Iris pigment epithelial cell (primary cell): ENCODE results near the gene COQ5.

Experiments used
- DNase-seq: peaks from one replicate; pipeline ENCODE4 v3.0.0-alpha.2; 2011; ENCODE audit warnings: low read depth

COQ5 gene

DNA sequence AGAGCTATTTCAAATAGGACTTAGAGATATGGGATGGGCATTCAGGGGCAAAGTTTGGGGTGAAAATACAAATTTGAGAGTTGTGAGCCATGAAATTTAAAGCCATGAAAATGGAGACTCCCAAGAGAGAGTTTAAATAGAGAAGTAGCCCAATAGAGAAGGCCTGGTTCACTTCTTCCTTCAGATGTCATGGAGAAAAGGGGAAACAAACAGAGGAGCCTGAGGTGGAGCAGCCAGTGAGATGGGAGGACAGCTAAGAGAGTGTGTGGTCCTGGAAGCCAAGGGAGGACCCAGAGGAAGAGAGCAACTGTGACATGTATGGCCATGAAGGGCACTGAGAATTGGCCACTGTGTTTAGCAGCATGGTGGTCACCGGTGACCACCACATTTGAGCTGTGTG, 45.3 kb downstream of the COQ5 start:
- no peak for DNase-seq

DNA sequence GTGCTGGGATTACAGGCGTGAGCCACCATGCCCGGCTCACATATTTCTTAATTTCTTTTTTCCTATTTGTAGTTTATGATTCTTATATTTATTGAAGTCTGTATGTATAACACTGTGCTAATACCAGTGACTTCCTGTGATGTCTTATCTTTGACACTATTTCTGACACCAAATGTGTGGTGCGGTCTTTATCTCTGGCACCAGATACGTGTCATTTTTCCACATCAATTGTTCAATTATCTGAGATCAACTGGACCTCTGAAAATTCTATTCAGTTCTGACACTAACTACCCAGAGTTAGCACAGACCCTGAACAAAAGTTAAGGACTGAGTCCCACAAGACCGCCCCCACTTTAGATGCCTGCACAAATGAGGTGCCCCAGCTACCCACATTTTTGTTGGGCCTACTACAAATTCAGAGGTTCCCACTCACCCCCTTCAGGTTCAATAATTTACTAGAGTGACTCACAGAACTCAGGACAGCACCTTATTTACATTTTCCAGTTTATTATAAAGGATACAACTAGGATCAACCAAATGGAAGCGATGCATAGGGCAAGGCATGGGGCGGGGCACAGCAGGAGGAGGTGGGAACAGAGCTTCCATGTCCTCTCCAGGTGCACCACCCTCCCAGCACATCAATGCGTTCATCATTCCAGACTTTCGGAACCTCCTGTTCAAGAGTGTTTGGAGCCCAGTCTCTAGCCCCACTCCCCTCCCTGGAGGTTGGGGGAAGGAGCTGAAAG, 47.8 kb downstream of the COQ5 start:
- DNase-seq = no peak

DNA sequence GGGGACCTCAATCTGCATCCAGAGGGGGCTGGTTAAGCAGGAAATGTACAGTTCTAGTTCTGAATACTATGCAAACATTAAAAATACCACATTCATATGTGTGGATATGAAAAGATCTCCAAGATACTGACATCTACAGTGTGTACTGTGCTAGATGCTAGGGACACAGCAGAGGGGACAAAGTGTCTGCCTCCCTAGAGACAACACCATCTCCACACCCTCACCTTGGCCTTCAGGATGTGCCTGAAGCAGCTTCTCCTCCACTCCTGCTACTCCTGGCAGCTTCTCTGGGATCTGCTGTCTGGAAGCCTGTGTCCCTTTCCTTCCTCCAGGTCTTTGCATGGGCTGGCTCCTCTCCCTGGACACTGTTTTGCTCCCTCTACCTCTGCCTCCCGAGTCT, 48.7 kb downstream of the COQ5 start:
- no peak for DNase-seq

DNA sequence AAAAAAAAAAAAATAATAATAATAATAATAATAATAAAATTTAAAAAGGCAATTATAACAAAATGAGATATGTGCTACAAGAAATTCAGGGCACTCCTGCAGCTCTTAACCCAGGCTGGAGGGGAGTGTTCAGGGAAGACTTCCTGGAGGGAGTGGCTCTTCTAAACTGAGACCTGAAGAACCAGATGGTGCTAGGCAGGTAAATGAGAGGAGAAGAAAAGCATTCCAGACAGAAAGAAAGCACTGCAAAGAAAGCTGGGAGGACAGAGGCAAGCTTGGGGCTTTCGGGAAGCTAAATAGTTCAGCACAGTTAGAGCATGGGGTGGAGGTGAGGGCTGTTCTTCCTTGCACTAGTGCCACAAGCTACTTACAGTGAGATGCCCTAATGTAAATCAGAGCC, 49.5 kb downstream of the COQ5 start:
- DNase-seq = no peak

DNA sequence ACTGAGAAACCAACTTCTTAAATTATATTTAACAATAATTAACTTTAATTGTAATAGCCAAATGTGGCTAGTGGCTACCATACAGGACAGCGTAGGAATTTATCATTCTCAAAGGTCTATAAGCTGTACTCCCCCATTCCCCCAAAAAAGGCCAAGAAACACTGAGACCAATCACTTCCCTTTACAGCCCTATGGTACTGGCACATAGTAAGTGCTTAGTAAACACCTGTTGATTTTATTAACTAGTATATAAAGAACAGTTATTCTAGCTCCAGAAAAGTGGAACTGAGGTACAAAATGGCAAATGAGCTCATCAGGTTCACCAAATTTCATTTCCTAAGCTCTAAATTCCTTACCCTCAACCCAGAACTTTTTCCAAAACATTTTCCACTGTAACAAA, 53.3 kb downstream of the COQ5 start:
- DNase-seq = no peak

DNA sequence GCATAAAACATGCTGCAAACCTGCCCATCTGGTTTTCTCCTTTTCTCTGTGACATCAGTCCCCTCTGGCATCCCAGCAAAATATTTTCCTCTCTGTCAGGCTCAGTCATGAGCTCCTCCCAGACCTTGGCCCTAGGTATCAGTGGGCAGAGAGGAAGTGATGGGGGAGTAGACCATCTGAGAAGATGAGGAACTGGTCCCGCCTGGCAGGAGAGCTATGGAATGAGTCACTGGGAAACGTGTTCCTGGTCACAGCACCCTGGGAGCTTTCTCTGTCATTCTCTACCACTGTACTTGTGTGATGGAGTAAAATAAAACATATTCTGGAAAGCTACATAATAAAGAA, 54.4 kb downstream of the COQ5 start:
- DNase-seq = peak; percentile 58

DNA sequence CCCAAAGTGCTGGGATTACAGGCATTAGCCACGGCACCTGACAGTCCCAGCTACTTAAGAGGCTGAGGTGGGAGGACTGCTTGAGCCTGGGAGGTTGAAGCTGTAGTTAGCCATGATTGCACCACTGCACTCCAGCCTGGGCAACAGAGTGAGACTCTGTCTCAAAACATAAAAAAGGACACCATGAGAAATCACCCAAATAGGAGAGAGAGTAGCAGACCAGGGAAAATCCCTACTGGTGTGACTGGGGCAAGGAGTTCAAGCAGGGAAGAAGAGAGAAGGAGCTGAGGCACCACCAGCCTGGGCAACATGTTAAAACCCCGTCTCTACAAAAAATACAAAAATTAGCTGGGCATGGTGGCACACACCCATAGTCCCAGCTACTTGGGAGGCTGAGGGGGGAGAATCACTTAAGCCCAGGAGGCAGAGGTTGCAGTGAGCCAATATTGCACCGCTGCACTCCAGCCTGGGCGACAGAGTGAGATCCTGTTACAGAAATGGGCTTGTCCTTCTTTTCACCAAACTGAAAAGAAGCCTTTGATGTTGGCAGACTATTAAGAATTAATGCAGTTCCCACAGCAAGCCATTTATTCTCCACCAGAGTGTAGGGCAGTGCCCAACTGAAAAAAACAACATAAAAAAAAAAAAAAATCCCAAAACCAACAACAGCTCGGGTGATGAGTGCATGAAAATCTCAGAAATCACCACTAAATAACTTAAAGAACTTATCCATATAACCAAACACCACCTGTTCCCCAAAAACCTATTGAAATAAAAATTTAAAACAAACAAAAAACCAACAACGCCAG, 54.9 kb downstream of the COQ5 start:
- DNase-seq = no peak

DNA sequence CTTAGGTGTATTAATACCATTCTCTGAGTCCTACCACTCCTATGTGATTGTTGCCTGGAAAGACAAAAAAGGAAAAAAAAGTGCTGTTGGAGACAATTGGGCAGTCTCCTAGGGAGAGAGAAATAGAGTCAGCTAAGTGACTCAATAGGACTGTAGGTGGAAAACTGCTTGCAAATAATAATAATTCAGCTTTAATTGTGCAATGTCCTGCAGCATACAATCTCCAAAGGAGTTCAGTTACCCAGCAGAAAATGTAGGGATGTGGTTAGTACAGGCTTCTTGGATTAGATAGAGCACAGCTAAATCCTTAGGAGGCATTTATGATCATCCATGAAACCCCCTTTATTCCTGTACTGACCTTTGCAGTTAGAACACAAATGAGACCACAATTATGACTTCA, 56.4 kb downstream of the COQ5 start:
- no peak for DNase-seq

DNA sequence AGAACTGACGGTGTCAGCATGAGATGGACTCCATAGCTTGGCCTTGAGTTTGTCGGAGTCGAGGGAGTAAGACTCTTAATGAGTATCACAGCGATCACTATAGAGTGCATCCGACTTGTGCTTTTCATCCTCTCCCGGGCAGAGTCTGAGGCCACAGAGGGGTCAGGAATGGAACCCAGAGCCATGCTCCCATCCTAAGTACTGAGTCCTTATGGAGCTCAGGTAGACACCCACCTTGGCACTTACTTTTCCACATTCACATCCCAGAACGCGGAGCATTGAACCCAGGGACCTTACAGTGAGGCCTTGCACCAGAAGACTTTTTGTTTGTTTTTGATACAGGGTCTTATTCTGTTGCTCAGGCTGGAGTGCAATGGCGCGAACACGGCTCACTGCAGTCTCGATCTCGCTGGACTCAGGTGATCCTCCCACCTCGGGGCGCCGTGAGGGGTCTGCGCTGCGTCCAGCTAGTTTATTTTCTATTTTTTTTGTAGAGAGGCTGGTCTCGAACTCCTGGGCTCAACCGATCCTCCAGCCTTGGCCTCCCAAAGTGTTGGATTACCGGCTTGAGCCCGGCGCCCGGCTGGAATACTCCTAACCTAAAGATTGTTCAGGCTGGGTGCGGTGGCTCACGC, 58.7 kb downstream of the COQ5 start:
- no peak for DNase-seq

DNA sequence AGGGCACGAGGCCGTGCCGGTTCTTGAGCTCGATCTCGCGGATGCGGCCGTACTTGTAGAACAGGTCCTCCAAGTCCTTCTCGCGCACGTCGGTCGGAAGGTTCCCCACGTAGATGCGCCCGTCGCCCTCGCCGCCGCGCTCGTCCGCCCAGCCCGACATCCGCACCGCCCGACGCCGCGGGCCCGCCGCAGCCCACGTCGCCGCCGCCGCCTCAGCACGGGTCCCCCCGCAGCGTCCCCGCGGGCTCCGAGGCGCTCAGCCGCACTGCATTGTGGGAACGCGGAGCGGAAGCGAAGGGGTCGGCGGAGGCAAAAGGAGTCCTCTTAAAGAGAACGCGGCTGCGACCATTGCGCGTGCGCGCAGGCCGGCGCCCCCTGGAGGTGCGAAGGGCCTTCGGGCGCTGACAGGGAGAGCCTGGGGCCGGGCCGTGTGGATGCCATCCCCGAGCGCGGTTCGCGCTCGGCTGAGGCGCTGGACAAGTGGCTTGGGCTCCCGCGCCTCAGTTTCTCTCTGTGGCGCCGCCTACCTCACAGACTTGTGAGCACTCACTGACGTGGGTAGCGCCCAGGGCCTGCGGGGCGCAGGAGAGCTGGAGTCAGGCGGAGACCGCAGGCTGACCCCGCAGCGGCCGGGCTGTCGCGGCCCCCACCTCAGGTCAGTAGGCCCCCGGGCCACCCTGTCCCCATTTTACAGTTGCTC, 59.4 kb downstream of the COQ5 start, which contains the start of gene SRSF9:
Gene SRSF9, minus strand, starts transcription at position 299 of the 700 bp plus-strand sequence. Its CDS starts 139 bp downstream, at position 160.
- peak; percentile 97 for DNase-seq

DNA sequence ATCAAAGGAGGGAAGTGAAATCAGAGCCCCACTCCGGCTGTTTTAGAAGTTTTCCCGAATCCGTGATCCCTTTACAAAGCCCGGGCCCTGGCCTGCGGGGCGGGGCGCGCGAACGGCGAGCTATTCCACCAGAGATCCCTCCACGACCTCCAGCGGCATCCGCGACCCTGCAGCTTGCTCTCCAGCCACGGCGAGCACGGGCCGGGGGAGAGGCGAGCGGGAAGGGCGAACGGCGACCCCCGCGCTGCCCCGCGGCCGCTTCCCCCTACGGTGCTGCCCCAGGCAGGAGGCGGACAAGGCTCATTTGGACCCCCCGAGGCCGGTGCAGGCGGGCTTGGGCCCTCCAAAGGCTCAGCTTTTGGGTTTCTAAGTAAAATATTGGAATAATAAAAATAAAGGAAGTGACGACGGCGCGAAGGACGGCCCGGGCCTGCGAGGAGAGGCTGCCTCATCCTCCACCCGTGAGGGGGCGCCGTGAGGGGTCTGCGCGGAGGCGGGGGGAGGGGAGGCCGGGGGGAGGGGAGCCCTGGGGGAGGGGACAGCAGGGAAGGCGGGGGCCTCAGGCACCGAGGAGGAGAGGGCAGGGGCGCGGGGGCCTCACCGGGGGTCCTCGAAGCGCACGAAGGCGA, 60.0 kb downstream of the COQ5 start:
- DNase-seq = no peak

DNA sequence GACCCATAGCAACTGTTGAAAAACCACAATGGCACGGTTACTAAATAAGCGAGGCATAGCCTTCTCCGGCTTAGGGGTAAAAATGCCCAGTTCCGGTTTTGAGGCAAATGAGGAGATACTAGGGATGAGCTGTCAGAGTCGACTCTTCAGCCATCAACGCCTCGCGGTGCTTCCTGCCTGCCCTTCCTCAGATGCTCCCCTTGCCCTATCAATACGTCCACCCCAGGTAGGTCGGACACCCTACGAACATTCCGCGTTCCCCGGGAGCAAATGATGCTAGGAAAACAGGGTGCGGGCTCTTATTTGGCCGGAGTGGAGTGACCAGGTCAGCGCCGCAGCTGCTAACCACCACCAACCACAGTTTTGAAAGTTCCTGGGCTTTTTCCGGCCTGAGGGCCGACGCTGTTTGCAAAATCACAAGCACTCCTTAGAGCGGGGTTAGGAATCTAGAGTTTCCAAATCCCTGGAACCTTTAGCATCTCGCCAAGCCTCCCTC, 60.6 kb downstream of the COQ5 start:
- DNase-seq = peak; percentile 77

DNA sequence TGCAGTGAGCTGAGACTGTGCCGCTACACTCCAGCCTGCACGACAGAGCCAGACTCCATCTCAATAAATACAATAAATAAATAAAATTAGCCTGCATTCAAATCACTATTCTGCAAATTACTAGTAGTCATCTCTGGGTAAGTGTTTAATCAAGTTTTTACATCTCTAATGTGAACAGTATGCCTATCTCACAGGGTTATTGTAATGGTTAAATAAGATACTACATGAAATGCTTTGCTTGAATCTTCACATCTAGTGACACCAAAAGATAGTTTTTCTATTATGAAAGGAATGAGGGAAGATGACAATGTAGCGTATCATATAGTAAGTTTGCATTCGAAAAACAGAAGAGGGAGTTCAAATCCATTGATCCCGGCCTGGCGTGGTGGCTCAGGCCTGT, 61.5 kb downstream of the COQ5 start:
- no peak for DNase-seq

DNA sequence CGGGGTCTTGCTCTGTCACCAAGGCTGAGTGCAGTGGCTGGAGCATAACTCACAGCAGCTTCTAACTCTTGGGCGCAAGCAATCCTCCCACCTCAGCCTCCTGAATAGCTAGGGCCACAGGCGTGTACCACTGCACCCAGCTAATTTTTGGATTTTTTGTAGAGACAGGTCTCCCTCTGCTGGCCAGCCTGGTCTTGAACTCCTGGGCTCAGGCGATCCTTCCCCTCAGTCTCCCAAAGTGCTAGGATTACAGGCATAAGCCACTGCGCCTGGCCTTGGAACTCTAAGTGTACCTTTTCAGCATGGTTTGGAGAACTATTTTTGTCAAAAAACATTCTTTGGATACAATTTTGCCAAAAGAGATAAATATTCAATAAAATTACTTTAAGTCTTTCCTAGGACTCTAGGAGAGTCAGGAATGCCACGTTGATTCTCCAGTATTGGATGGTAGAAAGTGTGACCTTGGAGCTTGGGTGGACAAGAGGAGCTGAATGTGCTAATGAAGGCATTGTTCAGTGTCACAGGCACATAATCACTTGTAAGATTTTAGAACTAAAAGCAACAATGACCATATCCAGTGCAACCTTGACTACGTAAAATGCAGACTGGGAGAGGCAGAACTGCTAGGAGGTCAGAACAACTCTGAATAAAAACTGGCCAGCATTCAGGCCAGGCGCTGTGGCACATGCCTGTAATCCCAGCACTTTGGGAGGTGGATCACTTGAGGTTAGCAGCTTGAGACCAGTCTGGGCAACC, 62.2 kb downstream of the COQ5 start:
- peak; percentile 42 for DNase-seq

DNA sequence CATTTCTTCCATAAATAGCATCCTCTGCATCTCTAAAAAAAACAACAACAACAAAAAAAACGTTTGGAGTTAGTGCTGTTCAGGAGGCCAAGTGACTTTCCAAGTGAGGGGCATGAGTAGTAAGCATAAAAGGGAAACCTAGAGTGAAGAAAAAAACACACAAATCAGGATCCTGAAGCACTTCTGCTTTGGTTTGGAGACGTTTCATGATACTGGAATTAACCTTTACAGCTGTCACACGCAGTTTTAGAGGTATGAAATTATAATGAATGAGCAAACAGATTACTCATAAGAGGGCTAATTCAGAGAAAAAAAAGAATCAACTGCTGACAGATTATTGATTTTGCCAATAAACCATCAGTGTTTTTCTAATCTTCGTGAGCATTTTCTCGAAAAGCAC, 63.2 kb downstream of the COQ5 start:
- no peak for DNase-seq

DNA sequence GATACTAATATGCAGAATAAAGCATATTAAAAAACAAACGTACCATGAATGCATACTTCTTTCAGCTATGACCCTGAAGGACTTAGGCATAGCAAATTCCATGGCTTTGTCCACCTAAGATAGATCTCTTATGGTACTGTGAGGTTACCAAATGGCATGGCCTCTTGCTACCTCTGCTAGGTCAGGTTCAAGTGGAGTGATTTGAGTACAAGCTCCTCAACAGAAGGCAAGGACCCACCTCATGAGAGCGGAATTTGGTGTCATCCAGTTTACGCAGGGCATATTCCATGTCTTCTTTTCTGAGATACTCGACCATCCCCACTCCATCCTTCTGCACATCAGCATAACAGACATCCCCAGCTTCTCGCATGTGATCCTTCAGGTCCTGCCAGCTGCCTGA, 65.2 kb downstream of the COQ5 start:
- no peak for DNase-seq

DNA sequence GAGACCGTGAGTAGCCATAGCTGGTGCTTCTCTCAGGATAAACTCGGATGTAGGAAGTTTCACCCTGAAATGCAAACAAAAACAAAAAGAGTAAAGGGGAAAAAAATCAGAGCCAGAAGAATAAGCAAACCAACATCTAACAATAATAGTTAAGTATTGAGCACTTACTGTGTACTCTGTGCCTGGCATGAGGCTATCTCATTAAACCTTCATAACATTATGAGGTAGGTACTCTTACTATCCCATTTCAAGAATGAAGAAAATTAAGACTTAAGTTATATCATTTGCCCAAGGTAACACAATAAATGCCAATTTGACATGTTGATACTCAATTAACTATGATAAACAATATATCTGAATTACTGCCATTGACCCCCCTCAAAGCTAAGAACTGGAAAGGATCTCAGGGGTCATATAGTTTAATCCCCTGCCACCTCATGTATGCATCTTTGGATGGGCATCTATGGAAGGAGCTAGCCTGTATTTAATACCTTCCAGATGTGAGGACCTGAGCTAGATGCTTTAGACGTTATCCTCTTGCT, 66.8 kb downstream of the COQ5 start:
- no peak for DNase-seq

DNA sequence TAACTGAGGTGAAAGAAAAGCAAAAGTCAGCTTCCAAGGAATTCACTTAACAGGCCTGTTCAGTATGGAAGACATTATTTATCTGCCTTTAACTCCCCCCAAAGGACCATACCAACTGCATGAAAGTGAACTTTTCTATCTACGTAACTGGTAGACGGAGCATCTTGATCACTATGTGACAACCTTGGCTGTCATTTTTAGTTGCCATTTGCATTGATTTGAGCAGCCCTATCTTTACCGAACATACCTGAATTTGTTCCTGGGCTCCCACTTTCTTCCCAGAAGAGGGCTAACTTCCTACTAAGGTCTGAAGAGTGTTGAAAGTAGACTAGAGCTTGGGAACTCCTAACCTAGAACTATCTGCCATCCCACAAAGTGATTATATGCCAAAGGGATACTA, 68.8 kb downstream of the COQ5 start:
- no peak for DNase-seq

DNA sequence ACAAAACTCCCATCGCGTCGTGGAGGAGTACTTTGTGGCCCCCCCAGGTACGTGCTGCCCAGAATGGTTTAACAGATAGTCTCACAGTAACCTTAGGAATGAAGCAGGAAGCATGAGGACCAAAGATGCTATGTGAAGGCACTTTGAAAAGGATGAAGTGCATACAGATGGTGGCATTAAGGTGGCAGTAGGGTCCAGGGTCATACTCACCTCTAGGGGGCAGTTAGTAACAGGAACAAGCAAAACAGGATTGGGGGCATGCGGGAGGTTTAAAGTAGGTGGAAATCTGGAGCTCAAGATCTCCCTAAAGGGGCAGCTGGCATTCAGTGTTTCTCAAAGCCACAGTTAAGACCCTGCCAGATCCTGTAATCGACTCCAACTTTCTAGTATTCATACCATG, 71.8 kb downstream of the COQ5 start:
- DNase-seq = no peak

DNA sequence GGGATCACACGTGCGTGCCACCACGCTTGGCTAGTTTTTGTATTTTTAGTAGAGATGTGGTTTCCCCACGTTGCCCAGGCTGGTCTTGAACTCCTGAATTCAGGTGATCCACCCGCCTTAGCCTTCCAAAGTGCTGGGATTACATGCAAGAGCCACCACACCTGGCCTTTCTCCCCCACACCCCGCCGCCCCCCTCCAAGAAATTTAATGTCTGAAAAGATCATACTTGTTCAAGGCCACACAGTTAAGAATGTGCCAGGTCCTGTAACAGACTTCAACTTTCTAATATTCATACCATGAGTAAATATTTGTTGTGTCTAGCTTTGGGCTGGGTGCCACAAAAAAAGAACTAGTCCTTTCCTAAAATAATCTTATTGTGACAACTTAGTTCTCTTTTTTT, 73.7 kb downstream of the COQ5 start:
- DNase-seq = no peak

DNA sequence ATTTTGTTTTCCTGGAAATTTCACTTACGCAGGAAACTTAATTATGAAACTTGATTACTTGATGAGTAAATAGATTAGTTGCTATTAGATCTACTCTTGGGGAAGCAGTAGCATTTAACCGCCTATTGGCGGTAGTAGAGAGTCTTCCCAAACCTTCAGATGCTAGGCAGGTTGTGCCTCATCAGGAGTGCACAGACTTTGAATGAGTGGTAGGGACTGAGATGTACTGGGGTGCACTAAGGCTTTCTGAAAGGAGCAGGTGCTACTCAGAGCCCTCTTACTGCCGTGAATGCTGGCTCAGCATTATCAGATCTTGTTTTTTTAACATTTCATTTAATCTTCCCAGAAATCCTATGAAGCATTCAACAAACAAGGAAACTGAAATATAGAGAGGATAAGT, 75.0 kb downstream of the COQ5 start:
- peak; percentile 31 for DNase-seq
